CD8-positive, alpha-beta memory T cell (primary cell): Measurements from ENCODE around the gene CYB561D1. TPM values are rescaled to one million over a fixed set of nuclear protein-coding genes. Genes with fewer than 3 reads are reported as not detected.
"Not testable (repeated sequence)": the region's sequence is repeated elsewhere in the genome, so short reads cannot be mapped to it uniquely, and the experiment has no call there.

Source experiments
- CTCF ChIA-PET: fragments of 350-600 bp; sonication (Branson Sonifier 250); formaldehyde crosslinking; loops from one replicate; lab custom pipeline; 2021; ENCODE audit warnings: antibody characterized with exemption; lab: Charles Lee
- POLR2A ChIA-PET: fragments of 350-600 bp; sonication (Branson Sonifier 250); formaldehyde crosslinking; loops from one replicate; lab custom pipeline; 2021; ENCODE audit warnings: antibody characterized with exemption; lab: Charles Lee
- DNase-seq, 5 donors: peaks; one replicate each; pipeline versions ENCODE4 v3.0.0 to v3.0.0-alpha.2; 2020 to 2022; ENCODE audit warnings: mixed read lengths in 1 of 5
- H3K27ac ChIP-seq: one replicate; pipeline ENCODE4 v1.7.0; 2013; ENCODE audit warnings: low read depth, mild to moderate bottlenecking, low read length, moderate library complexity
- H3K27me3 ChIP-seq: 2 replicates; pipeline ENCODE4 v1.7.0; 2013; ENCODE audit warnings: low read length, mild to moderate bottlenecking; ENCODE audit not compliant: insufficient read depth, poor library complexity, severe bottlenecking
- H3K36me3 ChIP-seq: 2 replicates; pipeline ENCODE4 v1.7.0; 2013; ENCODE audit warnings: mild to moderate bottlenecking, low read length, moderate library complexity; ENCODE audit not compliant: insufficient read depth
- H3K4me1 ChIP-seq: 2 replicates; pipeline ENCODE4 v1.7.0; 2013; ENCODE audit warnings: mild to moderate bottlenecking, low read length, moderate library complexity; ENCODE audit not compliant: insufficient read depth
- H3K4me3 ChIP-seq: 2 replicates; pipeline ENCODE4 v1.7.0; 2013; ENCODE audit warnings: mild to moderate bottlenecking, low read length
- H3K9me3 ChIP-seq: 2 replicates; pipeline ENCODE4 v1.7.0; 2013; ENCODE audit warnings: mild to moderate bottlenecking, low read length
- H3K27ac Mint-ChIP-seq, 8 donors: one replicate each; pipeline ENCODE4 v1.8.0; 2020 to 2021; ENCODE audit warnings: mixed read lengths in 8 of 8, mild to moderate bottlenecking in 6 of 8, inconsistent platforms in 3 of 8, moderate library complexity in 3 of 8
- H3K27me3 Mint-ChIP-seq, 2 donors: one replicate each; pipeline ENCODE4 v1.8.0; 2020 to 2021; ENCODE audit warnings: mixed read lengths in 2 of 2, mild to moderate bottlenecking in 1 of 2, moderate library complexity in 1 of 2
- H3K36me3 Mint-ChIP-seq, 3 donors: one replicate each; pipeline ENCODE4 v1.8.0; 2020 to 2021; ENCODE audit warnings: mixed read lengths in 3 of 3, inconsistent platforms in 1 of 3, mild to moderate bottlenecking in 1 of 3
- H3K4me1 Mint-ChIP-seq, 3 donors: one replicate each; pipeline ENCODE4 v1.8.0; 2020 to 2021; ENCODE audit warnings: mixed read lengths in 3 of 3, inconsistent platforms in 1 of 3, mild to moderate bottlenecking in 1 of 3
- H3K4me3 Mint-ChIP-seq, 7 donors: one replicate each; pipeline ENCODE4 v1.8.0; 2020 to 2021; ENCODE audit warnings: mixed read lengths in 7 of 7, mild to moderate bottlenecking in 6 of 7, moderate library complexity in 4 of 7, inconsistent platforms in 2 of 7
- H3K9me3 Mint-ChIP-seq, 5 donors: one replicate each; pipeline ENCODE4 v1.8.0; 2020 to 2022; ENCODE audit warnings: mixed read lengths in 5 of 5, mild to moderate bottlenecking in 3 of 5, moderate library complexity in 2 of 5, inconsistent platforms in 1 of 5
- polyA plus RNA-seq: library from polyadenylated mRNA; unstranded; fragments of 300-500 nt; fragmentation: Illumina TruSeq; gene quantifications from one replicate; pipeline ENCODE4 v1.2.3, GENCODE V29; 2021
- total RNA-seq, 2 experiments: library from RNA; stranded (reverse); gene quantifications; one replicate each; pipeline ENCODE4 v1.2.3, GENCODE V29; 2021

The CYB561D1 gene
- total and polyA plus RNA-seq, 3 experiments from 2014 or later: 9.9 to 15.4 (median 10.6) TPM

- H3K4me1 ChIP-seq: no peaks in the 10 kb centered on the region
- H3K4me3 ChIP-seq: no peak within 1 kb of the TSS
- ChIA-PET POLR2A (no interaction called here), CTCF (interaction anchor here (1.3 kb wide), 1 partner anchor 65 kb away, joined by 3 read pairs; no protein-coding TSS in a partner anchor)
- H3K36me3 ChIP-seq: no peaks in the 10 kb centered on the region
- no peaks in the 10 kb centered on the region for H3K36me3 Mint-ChIP-seq
- H3K9me3 Mint-ChIP-seq: no peaks in the 10 kb centered on the region
- no peaks in the 10 kb centered on the region for H3K9me3 ChIP-seq
- H3K27me3 Mint-ChIP-seq: peaks cover 44 to 71% of the 10 kb centered on the region in 2 donors
- peaks cover 0 to 8% (median 4%) of the 10 kb centered on the region in 3 donors for H3K4me1 Mint-ChIP-seq
- peaks cover 47% of the 10 kb centered on the region for H3K27me3 ChIP-seq
- H3K27ac Mint-ChIP-seq: no peak within 1 kb of the TSS
- peak within 1 kb of the TSS; percentile 62 to 86 (median 70) for H3K4me3 Mint-ChIP-seq
- no peak for DNase-seq
- no peak within 1 kb of the TSS for H3K27ac ChIP-seq
These were observed 27.2 kb upstream of the CYB561D1 start, which contains the start of gene SYPL2 for GRCh38 chr1:109466452-109467300. SYPL2 (plus strand) TSS chr1:109466546; CDS start chr1:109466844, 298 bp downstream.

GRCh38 chr1:109467301-109467777 lies 26.6 kb upstream of the CYB561D1 start:
- Histone ChIP-seq H3K9me3 (no peaks in the 10 kb centered on the region), H3K27ac (no peak overlapping the region), H3K27me3 (peaks cover 47% of the 10 kb centered on the region), H3K4me3 (no peak overlapping the region), H3K4me1 (no peaks in the 10 kb centered on the region), H3K36me3 (no peaks in the 10 kb centered on the region)
- peaks cover 46 to 67% of the 10 kb centered on the region in 2 donors for H3K27me3 Mint-ChIP-seq
- H3K27ac Mint-ChIP-seq: no peak overlapping the region
- DNase-seq: no peak
- CTCF ChIA-PET: interaction anchor here (1.2 kb wide), 1 partner anchor 42 kb away, joined by 4 read pairs; no protein-coding TSS in a partner anchor
- POLR2A ChIA-PET: no interaction called here
- H3K4me1 Mint-ChIP-seq: peaks cover 0 to 8% (median 4%) of the 10 kb centered on the region in 3 donors
- H3K36me3 Mint-ChIP-seq: no peaks in the 10 kb centered on the region
- peak overlapping the region; percentile 48 to 77 (median 56) for H3K4me3 Mint-ChIP-seq
- H3K9me3 Mint-ChIP-seq: no peaks in the 10 kb centered on the region

- Histone ChIP-seq H3K4me3 (no peak overlapping the region), H3K27ac (no peak overlapping the region), H3K9me3 (no peaks in the 10 kb centered on the region), H3K36me3 (no peaks in the 10 kb centered on the region), H3K4me1 (no peaks in the 10 kb centered on the region), H3K27me3 (peaks cover 50% of the 10 kb centered on the region)
- POLR2A ChIA-PET: interaction anchor here (0.6 kb wide), 1 partner anchor 42 kb away, joined by 3 read pairs; the partner anchor contains the start of gene PSMA5
- no peak for DNase-seq
- Mint-ChIP-seq H3K4me3 (peak overlapping the region in 1 of 7 donors; percentile 77), H3K36me3 (no peaks in the 10 kb centered on the region), H3K27me3 (peaks cover 50 to 67% of the 10 kb centered on the region in 2 donors), H3K9me3 (no peaks in the 10 kb centered on the region), H3K4me1 (peaks cover 0 to 8% (median 4%) of the 10 kb centered on the region in 3 donors), H3K27ac (no peak overlapping the region)
- CTCF ChIA-PET: interaction anchor here (1.2 to 2.4 kb wide), 3 partner anchors 15 to 42 kb away, joined by 4 to 9 read pairs (median 4); partner anchors contain the start of genes ATXN7L2 and CYB561D1
These were observed 25.8 kb upstream of the CYB561D1 start for GRCh38 chr1:109468061-109468460.

GRCh38 chr1:109468903-109469302 lies 25.0 kb upstream of the CYB561D1 start:
- Mint-ChIP-seq H3K4me3 (no peak overlapping the region), H3K27me3 (peaks cover 53 to 65% of the 10 kb centered on the region in 2 donors), H3K9me3 (no peaks in the 10 kb centered on the region), H3K36me3 (no peaks in the 10 kb centered on the region), H3K4me1 (peaks cover 0 to 8% (median 4%) of the 10 kb centered on the region in 3 donors), H3K27ac (no peak overlapping the region)
- Histone ChIP-seq H3K36me3 (no peaks in the 10 kb centered on the region), H3K27me3 (peaks cover 53% of the 10 kb centered on the region), H3K4me1 (no peaks in the 10 kb centered on the region), H3K4me3 (no peak overlapping the region), H3K27ac (no peak overlapping the region), H3K9me3 (no peaks in the 10 kb centered on the region)
- POLR2A ChIA-PET: interaction anchor here (0.7 to 1.1 kb wide), 3 partner anchors 16 to 741 kb away, joined by 3 to 4 read pairs (median 4); partner anchors contain the start of gene KCNC4
- CTCF ChIA-PET: interaction anchor here (1.0 to 2.4 kb wide), 6 partner anchors 11 to 202 kb away, joined by 3 to 9 read pairs (median 4); partner anchors contain the start of genes ATXN7L2 and CYB561D1
- DNase-seq: no peak

DNA sequence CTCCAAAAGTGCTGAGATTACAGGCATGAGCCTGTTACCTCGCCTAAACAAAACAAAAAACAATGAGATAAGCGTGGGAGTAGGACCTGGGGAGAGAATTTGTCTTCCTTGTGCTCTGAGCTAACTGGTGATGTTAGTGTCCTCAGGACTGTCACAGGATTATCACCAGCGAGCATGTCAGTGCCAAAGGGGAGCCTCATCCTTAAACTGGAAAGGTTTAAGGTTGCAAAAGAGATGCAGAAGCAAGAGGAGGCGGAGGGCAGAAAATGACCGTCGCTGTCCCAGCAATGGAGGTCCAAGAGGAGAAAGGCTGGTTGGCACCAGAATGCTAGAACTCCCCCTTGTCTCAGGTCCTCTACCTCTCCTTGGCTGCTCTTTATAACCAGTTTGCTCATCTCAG lies 23.6 kb upstream of the CYB561D1 start:
- no peaks in the 10 kb centered on the region for H3K36me3 Mint-ChIP-seq
- H3K4me3 Mint-ChIP-seq: no peak overlapping the region
- DNase-seq: no peak

GRCh38 chr1:109472779-109473178 lies 21.1 kb upstream of the CYB561D1 start:
- Mint-ChIP-seq H3K4me1 (no peaks in the 10 kb centered on the region), H3K27me3 (peaks cover 41 to 70% of the 10 kb centered on the region in 2 donors), H3K9me3 (no peaks in the 10 kb centered on the region), H3K36me3 (no peaks in the 10 kb centered on the region), H3K4me3 (no peak overlapping the region), H3K27ac (no peak overlapping the region)
- no peak for DNase-seq
- no peak overlapping the region for H3K27ac ChIP-seq
- no peaks in the 10 kb centered on the region for H3K9me3 ChIP-seq
- no peak overlapping the region for H3K4me3 ChIP-seq
- peaks cover 30% of the 10 kb centered on the region for H3K27me3 ChIP-seq
- ChIA-PET CTCF (interaction anchor here (1.1 to 2.1 kb wide), 2 partner anchors 21 to 59 kb away, joined by 3 to 5 read pairs; partner anchors contain the start of gene CYB561D1), POLR2A (interaction anchor here (0.6 kb wide), 1 partner anchor 11 kb away, joined by 5 read pairs; no protein-coding TSS in a partner anchor)
- H3K4me1 ChIP-seq: no peaks in the 10 kb centered on the region
- no peaks in the 10 kb centered on the region for H3K36me3 ChIP-seq

More for the DNA sequence above, 23.6 kb upstream of the CYB561D1 start:
- Histone ChIP-seq H3K4me1 (no peaks in the 10 kb centered on the region), H3K4me3 (no peak overlapping the region), H3K9me3 (no peaks in the 10 kb centered on the region), H3K27me3 (peaks cover 47% of the 10 kb centered on the region), H3K36me3 (no peaks in the 10 kb centered on the region), H3K27ac (no peak overlapping the region)
- H3K9me3 Mint-ChIP-seq: no peaks in the 10 kb centered on the region
- H3K27me3 Mint-ChIP-seq: peaks cover 45 to 62% of the 10 kb centered on the region in 2 donors
- POLR2A ChIA-PET: no interaction called here
- peaks cover 0 to 8% (median 4%) of the 10 kb centered on the region in 3 donors for H3K4me1 Mint-ChIP-seq
- CTCF ChIA-PET: interaction anchor here (0.9 to 2.4 kb wide), 4 partner anchors 12 to 203 kb away, joined by 3 to 9 read pairs (median 4); partner anchors contain the start of gene CYB561D1
- no peak overlapping the region for H3K27ac Mint-ChIP-seq

GRCh38 chr1:109473284-109474057 lies 20.4 kb upstream of the CYB561D1 start:
- H3K36me3 Mint-ChIP-seq, DNase-seq, H3K4me1 ChIP-seq, H3K4me3 ChIP-seq, H3K27ac Mint-ChIP-seq, H3K9me3 ChIP-seq, H3K9me3 Mint-ChIP-seq, H3K4me1 Mint-ChIP-seq, H3K27ac ChIP-seq, H3K4me3 Mint-ChIP-seq, H3K36me3 ChIP-seq: not testable (repeated sequence)
- peaks cover 30% of the 10 kb centered on the region for H3K27me3 ChIP-seq
- ChIA-PET CTCF (interaction anchor here (2.1 kb wide), 1 partner anchor 59 kb away, joined by 5 read pairs; no protein-coding TSS in a partner anchor), POLR2A (interaction anchor here (0.5 to 0.6 kb wide), 2 partner anchors 11 to 536 kb away, joined by 3 to 5 read pairs; no protein-coding TSS in a partner anchor)
- H3K27me3 Mint-ChIP-seq: peaks cover 41 to 68% of the 10 kb centered on the region in 2 donors
